Nephron progenitor cell (in vitro differentiated cells): Measurements from ENCODE around the gene PRICKLE2.

Experiments used
- DNase-seq: peaks from one replicate; pipeline ENCODE4 v3.0.0; 2021
- H3K27ac Mint-ChIP-seq: 2 replicates; pipeline ENCODE4 v1.8.0; 2021; ENCODE audit warnings: mild to moderate bottlenecking, moderate library complexity, mixed read lengths
- H3K27me3 Mint-ChIP-seq: 2 replicates; pipeline ENCODE4 v1.8.0; 2021; ENCODE audit warnings: mild to moderate bottlenecking, low read depth, mixed read lengths; ENCODE audit not compliant: poor library complexity
- H3K36me3 Mint-ChIP-seq: 2 replicates; pipeline ENCODE4 v1.8.0; 2021; ENCODE audit warnings: low read depth, mixed read lengths
- H3K4me1 Mint-ChIP-seq: 2 replicates; pipeline ENCODE4 v1.8.0; 2021; ENCODE audit warnings: mixed read lengths
- H3K4me3 Mint-ChIP-seq: 2 replicates; pipeline ENCODE4 v1.8.0; 2021; ENCODE audit warnings: mild to moderate bottlenecking, moderate library complexity, mixed read lengths
- H3K9me3 Mint-ChIP-seq: 2 replicates; pipeline ENCODE4 v1.8.0; 2021; ENCODE audit warnings: mild to moderate bottlenecking, moderate library complexity, mixed read lengths
- TF ChIP-seq, protein P1 (sequence below): fragments of 200-600 bp; sonication (generic); IDR thresholded peaks from 2 replicates; pipeline ENCODE4 v1.5.0; 2021; ENCODE audit warnings: antibody characterized with exemption

The PRICKLE2 gene

DNA sequence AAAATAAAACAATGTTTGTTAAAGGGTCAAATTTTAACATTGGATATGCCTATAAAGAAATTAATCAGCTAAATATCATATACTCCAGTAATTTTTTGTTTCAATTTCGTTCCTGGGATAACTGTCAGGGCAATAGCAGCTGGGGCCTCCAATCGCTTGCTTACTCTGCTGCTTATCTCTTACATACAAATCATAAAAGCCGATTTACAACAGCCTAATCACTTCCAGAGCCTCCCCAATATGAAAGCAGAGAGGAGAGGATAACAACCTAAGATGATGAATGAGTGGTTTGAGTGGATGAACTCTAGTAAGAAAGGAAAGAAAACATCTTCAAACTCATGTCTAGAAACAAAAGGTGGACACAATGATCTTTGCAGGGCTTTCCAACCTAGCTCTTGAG lies 121.3 kb downstream of the PRICKLE2 start:
- no peak overlapping the region for H3K4me3 Mint-ChIP-seq
- TF ChIP-seq, protein P1, sequence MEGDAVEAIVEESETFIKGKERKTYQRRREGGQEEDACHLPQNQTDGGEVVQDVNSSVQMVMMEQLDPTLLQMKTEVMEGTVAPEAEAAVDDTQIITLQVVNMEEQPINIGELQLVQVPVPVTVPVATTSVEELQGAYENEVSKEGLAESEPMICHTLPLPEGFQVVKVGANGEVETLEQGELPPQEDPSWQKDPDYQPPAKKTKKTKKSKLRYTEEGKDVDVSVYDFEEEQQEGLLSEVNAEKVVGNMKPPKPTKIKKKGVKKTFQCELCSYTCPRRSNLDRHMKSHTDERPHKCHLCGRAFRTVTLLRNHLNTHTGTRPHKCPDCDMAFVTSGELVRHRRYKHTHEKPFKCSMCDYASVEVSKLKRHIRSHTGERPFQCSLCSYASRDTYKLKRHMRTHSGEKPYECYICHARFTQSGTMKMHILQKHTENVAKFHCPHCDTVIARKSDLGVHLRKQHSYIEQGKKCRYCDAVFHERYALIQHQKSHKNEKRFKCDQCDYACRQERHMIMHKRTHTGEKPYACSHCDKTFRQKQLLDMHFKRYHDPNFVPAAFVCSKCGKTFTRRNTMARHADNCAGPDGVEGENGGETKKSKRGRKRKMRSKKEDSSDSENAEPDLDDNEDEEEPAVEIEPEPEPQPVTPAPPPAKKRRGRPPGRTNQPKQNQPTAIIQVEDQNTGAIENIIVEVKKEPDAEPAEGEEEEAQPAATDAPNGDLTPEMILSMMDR: no peak
- no peaks in the 10 kb centered on the region for H3K27me3 Mint-ChIP-seq
- H3K36me3 Mint-ChIP-seq: peaks cover 8% of the 10 kb centered on the region
- no peak for DNase-seq
- peaks cover 51% of the 10 kb centered on the region for H3K4me1 Mint-ChIP-seq
- H3K27ac Mint-ChIP-seq: no peak overlapping the region
- no peaks in the 10 kb centered on the region for H3K9me3 Mint-ChIP-seq

DNA sequence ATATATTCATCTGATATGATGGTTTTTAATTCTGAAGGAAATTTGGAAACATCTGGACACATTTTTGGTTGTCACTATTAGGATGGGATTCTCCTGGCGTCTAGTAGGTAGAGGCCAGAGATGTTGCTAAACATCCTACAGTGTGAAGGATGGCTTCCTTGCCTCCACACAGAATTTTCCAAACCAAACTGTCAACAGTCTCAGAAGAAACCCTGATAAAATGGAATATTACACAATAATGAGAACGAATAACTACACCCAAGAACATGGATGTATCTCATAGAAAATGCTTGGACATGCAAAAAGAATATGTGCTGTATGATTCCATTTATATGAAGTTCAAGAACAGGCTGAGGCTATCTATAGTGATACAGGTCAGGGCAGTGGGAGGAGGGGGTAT lies 122.1 kb downstream of the PRICKLE2 start:
- no peaks in the 10 kb centered on the region for H3K9me3 Mint-ChIP-seq
- H3K36me3 Mint-ChIP-seq: peaks cover 15% of the 10 kb centered on the region
- peaks cover 51% of the 10 kb centered on the region for H3K4me1 Mint-ChIP-seq
- no peaks in the 10 kb centered on the region for H3K27me3 Mint-ChIP-seq
- no peak overlapping the region for H3K27ac Mint-ChIP-seq
- DNase-seq: no peak
- H3K4me3 Mint-ChIP-seq: no peak overlapping the region
- TF ChIP-seq, protein P1: no peak

DNA sequence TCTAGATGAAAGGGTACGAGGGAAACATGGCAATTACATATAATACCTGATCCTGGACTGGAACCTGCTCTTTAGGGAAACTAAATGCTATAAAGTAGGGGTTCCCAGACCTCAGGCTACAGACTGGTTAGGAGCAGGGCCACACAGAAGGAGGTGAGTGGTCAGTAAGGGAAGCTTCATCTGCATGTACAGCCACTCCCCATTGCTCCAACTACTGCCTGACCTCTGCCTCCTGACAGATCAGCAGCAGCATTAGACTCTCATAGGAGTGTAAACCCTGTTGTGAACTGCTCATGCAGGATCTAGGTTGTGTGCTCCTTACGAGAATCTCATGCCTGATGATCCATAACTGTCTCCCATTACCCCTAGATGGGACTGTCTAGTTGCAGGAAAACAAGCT lies 123.1 kb downstream of the PRICKLE2 start:
- TF ChIP-seq, protein P1: no peak
- Mint-ChIP-seq H3K27me3 (no peaks in the 10 kb centered on the region), H3K27ac (no peak overlapping the region), H3K9me3 (no peaks in the 10 kb centered on the region), H3K4me3 (no peak overlapping the region), H3K36me3 (peaks cover 19% of the 10 kb centered on the region), H3K4me1 (peaks cover 51% of the 10 kb centered on the region)
- no peak for DNase-seq

DNA sequence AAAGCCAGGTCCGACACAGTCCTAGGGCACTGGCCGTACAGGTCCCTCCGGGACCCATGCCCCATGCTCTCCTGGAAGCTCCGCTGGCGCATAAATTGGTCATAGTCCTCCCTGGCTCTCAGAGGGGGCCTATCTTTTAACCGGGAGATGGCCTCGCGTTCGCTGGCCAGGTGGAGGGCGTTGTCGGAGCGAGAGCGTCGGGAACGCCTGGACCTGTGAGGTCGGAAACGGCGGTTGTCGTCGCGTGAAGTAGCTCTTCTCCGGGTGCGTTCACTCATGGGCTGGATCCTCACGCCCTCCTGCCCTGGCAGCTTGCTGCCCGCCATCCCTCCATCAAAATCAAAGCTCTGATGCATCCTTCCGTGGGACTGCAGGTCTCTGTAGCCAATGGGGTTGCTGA lies 126.0 kb downstream of the PRICKLE2 start:
- Mint-ChIP-seq H3K27me3 (no peaks in the 10 kb centered on the region), H3K36me3 (peaks cover 37% of the 10 kb centered on the region), H3K27ac (no peak overlapping the region), H3K9me3 (no peaks in the 10 kb centered on the region), H3K4me3 (no peak overlapping the region), H3K4me1 (peaks cover 24% of the 10 kb centered on the region)
- DNase-seq: no peak
- TF ChIP-seq, protein P1: no peak

DNA sequence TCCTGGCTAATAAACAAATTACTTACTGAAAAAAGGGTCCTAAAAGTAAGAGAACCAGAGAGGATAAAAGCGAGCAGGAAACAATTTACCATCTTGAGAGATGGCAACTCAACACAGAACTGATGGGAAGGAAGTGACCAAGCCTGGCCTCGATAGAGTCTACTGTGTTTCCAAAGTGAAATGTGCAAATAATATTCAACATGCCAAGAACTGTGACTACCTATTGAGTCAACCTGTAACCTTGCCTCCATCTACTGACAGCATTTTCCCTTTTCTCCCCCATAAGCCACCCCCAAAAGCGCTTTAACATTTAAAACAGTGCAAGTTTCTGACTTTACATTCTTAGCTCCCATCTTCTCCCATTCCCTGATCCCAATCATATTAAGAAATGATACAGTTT lies 126.6 kb downstream of the PRICKLE2 start:
- Mint-ChIP-seq H3K27me3 (no peaks in the 10 kb centered on the region), H3K9me3 (no peaks in the 10 kb centered on the region), H3K36me3 (peaks cover 37% of the 10 kb centered on the region), H3K27ac (no peak overlapping the region), H3K4me3 (no peak overlapping the region), H3K4me1 (peaks cover 24% of the 10 kb centered on the region)
- TF ChIP-seq, protein P1: no peak
- DNase-seq: no peak

DNA sequence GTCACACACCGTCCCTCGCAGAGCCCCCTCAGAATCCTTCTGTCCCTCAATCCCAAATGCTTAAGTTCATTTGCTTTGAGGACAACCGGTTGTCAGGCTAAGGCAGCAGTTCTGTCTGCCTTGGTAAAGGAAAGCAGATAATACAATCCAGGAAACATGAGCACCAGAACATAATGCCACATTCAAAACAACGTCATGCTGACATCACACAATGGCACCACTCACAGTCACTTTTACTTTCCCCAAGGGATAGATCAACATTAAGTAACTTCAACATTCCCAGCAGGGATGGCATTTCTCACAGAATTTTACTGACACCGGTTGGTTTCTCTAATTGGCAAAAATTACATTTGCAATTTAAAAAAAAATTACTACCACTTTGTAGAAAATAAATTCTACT lies 127.3 kb downstream of the PRICKLE2 start:
- Mint-ChIP-seq H3K4me1 (peaks cover 27% of the 10 kb centered on the region), H3K27ac (peak overlapping the region; percentile 84), H3K9me3 (no peaks in the 10 kb centered on the region), H3K4me3 (no peak overlapping the region), H3K27me3 (no peaks in the 10 kb centered on the region), H3K36me3 (peaks cover 37% of the 10 kb centered on the region)
- TF ChIP-seq, protein P1: no peak
- no peak for DNase-seq
